HepG2 (cell line): ENCODE data around the gene PNKP. TPM values are rescaled to one million over a fixed set of nuclear protein-coding genes. Genes with fewer than 3 reads are reported as not detected.
A peak's percentile ranks its signal among the peaks of the same experiment; 100 is the strongest.

Experiments
- ATF3 ChIP-seq: sonication (generic); formaldehyde crosslinking; IDR thresholded peaks from 2 replicates; pipeline ENCODE4 v1.4.0; 2020; ENCODE audit warnings: missing genetic modification reagents
- ATF5 ChIP-seq: sonication (generic); formaldehyde crosslinking; IDR thresholded peaks from 2 replicates; pipeline ENCODE4 v1.4.0; 2020; ENCODE audit warnings: mild to moderate bottlenecking, low read depth, missing genetic modification reagents
- FUBP1 ChIP-seq: sonication (generic); formaldehyde crosslinking; IDR thresholded peaks from 2 replicates; pipeline ENCODE4 v1.5.1; 2020; ENCODE audit warnings: missing genetic modification reagents, mild to moderate bottlenecking, borderline replicate concordance
- GLMP ChIP-seq: sonication (generic); formaldehyde crosslinking; IDR thresholded peaks from 2 replicates; pipeline ENCODE4 v1.9.0; 2021; ENCODE audit warnings: missing genetic modification reagents, mild to moderate bottlenecking, borderline replicate concordance
- HCFC1 ChIP-seq: fragments of 150-350 bp; IDR thresholded peaks from 2 replicates; pipeline ENCODE4 v1.6.1; 2014; ENCODE audit warnings: low read depth, low read length
- KLF12 ChIP-seq: sonication (generic); formaldehyde crosslinking; IDR thresholded peaks from 2 replicates; pipeline ENCODE4 v1.4.0; 2020; ENCODE audit warnings: missing genetic modification reagents, borderline replicate concordance
- SNRNP70 ChIP-seq: fragments of 200-400 bp; formaldehyde crosslinking; IDR thresholded peaks from 2 replicates; pipeline ENCODE4 v1.6.1; 2017; ENCODE audit warnings: mild to moderate bottlenecking, low read depth, low read length, moderate library complexity
- TBX2 ChIP-seq: sonication (generic); formaldehyde crosslinking; IDR thresholded peaks from 2 replicates; pipeline ENCODE4 v1.5.0; 2020; ENCODE audit warnings: missing genetic modification reagents, mild to moderate bottlenecking, borderline replicate concordance
- ZNF274 ChIP-seq: sonication (generic); formaldehyde crosslinking; IDR thresholded peaks from 2 replicates; pipeline ENCODE4 v1.5.1; 2020; ENCODE audit warnings: mild to moderate bottlenecking, missing genetic modification reagents
- ZNF292 ChIP-seq: sonication (generic); formaldehyde crosslinking; IDR thresholded peaks from 2 replicates; pipeline ENCODE4 v1.8.1; 2022; ENCODE audit warnings: mild to moderate bottlenecking, low read depth, missing genetic modification reagents, borderline replicate concordance
- ZNF3 ChIP-seq: IDR thresholded peaks from 2 replicates; pipeline ENCODE4 v1.7.0; 2017; ENCODE audit warnings: inconsistent platforms
- ZNF772 ChIP-seq: sonication (generic); formaldehyde crosslinking; IDR thresholded peaks from 2 replicates; pipeline ENCODE4 v1.5.0; 2020; ENCODE audit warnings: mild to moderate bottlenecking, missing genetic modification reagents
- polyA plus RNA-seq, 8 experiments: library from polyadenylated mRNA; depleted of rRNA in 3 of 8; stranded (reverse) in 7 of 8; unstranded in 1 of 8; fragments of >200 nt; fragmentation: Illumina TruSeq in 4 of 8; extraction: Trizol in 4 of 8; gene quantifications; 2 replicates each; pipeline versions ENCODE4 v1.2.1 to v1.2.3, GENCODE V29; 2011 to 2016; ENCODE audit warnings: low read depth in 4 of 8, missing spikeins in 1 of 8, mixed read lengths in 1 of 8; ENCODE audit not compliant: insufficient read depth in 1 of 8
- total RNA-seq, 5 experiments: library from RNA; depleted of rRNA; stranded (reverse); fragments of >200 nt; fragmentation: Illumina TruSeq; extraction: Trizol; gene quantifications; 2 replicates each; pipeline ENCODE4 v1.2.3, GENCODE V29; 2016; ENCODE audit warnings: low read depth in 1 of 5
- TF ChIP-seq, protein P1 (sequence below): sonication (generic); formaldehyde crosslinking; IDR thresholded peaks from 2 replicates; pipeline ENCODE4 v1.4.0; 2020; ENCODE audit warnings: missing genetic modification reagents
- TF ChIP-seq, protein P2 (sequence below): sonication (generic); formaldehyde crosslinking; IDR thresholded peaks from 2 replicates; pipeline ENCODE4 v1.8.0; 2022; ENCODE audit warnings: missing genetic modification reagents, low read depth, mild to moderate bottlenecking, borderline replicate concordance
- TF ChIP-seq, protein P3 (sequence below): sonication (generic); formaldehyde crosslinking; IDR thresholded peaks from 2 replicates; pipeline ENCODE4 v1.4.0; 2020; ENCODE audit warnings: missing genetic modification reagents
- TF ChIP-seq, protein P4 (sequence below): IDR thresholded peaks from 2 replicates; pipeline ENCODE4 v1.6.1; 2018; ENCODE audit warnings: missing genetic modification reagents

Gene PNKP
- total and polyA plus RNA-seq, 2 of the 13 experiments (the other 11 are each of a cell fraction or from before 2014, with no cell fraction given) = 12.7 to 27.1 TPM

DNA sequence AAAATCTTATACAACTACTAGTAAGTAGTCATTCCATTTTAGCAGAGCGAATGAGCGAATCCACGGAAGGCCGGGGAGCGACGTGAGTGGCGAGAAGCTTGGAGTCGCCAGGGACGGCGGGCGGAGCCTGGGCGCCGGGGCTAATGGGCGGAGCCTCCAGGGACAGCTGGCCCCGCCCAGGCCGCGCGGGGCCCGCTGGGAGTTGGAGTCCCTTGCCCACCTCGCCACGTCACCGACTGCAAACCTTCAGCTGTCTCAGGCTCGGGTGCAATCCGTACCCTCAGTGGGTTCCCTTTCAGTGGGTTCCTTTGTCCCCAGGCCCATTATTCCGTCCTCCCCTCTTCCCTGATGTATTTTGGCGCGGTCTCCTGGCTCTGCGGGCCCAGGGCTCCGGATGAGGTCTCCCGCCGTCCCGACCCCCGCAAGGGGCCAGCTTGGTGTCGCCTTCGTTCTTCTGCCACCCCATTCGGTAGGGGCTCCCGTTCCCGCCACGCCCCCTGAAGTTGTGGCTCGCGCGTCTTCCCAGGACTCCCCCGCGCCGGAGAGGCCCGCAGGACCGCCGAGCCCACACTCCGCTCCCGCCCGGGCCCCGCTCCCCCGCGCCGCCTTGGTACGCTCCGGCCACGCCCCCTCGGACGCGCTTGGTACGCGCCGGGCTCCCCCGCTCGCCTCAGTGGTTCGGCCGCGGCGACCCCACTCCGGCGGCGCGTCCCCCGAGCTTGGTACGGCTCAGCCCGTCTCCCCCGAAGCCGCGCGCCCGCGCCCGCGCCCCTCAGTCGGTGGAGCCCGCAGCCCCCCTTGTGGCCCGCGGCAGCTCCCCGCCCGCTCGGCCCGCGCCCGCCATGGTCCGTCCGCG, 16.7 kb downstream of the PNKP start, which contains the start of gene PTOV1 (continued):
- TF ChIP-seq, protein P1, sequence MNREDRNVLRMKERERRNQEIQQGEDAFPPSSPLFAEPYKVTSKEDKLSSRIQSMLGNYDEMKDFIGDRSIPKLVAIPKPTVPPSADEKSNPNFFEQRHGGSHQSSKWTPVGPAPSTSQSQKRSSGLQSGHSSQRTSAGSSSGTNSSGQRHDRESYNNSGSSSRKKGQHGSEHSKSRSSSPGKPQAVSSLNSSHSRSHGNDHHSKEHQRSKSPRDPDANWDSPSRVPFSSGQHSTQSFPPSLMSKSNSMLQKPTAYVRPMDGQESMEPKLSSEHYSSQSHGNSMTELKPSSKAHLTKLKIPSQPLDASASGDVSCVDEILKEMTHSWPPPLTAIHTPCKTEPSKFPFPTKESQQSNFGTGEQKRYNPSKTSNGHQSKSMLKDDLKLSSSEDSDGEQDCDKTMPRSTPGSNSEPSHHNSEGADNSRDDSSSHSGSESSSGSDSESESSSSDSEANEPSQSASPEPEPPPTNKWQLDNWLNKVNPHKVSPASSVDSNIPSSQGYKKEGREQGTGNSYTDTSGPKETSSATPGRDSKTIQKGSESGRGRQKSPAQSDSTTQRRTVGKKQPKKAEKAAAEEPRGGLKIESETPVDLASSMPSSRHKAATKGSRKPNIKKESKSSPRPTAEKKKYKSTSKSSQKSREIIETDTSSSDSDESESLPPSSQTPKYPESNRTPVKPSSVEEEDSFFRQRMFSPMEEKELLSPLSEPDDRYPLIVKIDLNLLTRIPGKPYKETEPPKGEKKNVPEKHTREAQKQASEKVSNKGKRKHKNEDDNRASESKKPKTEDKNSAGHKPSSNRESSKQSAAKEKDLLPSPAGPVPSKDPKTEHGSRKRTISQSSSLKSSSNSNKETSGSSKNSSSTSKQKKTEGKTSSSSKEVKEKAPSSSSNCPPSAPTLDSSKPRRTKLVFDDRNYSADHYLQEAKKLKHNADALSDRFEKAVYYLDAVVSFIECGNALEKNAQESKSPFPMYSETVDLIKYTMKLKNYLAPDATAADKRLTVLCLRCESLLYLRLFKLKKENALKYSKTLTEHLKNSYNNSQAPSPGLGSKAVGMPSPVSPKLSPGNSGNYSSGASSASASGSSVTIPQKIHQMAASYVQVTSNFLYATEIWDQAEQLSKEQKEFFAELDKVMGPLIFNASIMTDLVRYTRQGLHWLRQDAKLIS (CRISPR knock-in tag) = no peak
- TF ChIP-seq FUBP1 (CRISPR knock-in tag) = peak; percentile 84; the same call in 1 of the 2 replicates
- TF ChIP-seq, protein P2, sequence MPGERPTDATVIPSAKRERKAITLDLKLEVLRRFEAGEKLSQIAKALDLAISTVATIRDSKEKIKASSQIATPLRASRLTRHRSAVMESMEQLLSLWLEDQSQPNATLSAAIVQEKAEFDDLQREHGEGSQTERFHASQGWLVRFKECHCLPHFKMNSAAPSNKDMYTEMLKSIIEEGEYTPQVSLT (CRISPR knock-in tag) = no peak
- peak; percentile 90 for TF ChIP-seq ZNF772 (CRISPR knock-in tag)
- TF ChIP-seq ZNF274 (CRISPR knock-in tag) = peak; percentile 55
- peak; percentile 82 for TF ChIP-seq HCFC1
- TF ChIP-seq SNRNP70 = no peak
- TF ChIP-seq, protein P3, sequence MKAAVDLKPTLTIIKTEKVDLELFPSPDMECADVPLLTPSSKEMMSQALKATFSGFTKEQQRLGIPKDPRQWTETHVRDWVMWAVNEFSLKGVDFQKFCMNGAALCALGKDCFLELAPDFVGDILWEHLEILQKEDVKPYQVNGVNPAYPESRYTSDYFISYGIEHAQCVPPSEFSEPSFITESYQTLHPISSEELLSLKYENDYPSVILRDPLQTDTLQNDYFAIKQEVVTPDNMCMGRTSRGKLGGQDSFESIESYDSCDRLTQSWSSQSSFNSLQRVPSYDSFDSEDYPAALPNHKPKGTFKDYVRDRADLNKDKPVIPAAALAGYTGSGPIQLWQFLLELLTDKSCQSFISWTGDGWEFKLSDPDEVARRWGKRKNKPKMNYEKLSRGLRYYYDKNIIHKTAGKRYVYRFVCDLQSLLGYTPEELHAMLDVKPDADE (CRISPR knock-in tag) = no peak
- no peak; the same call in 1 of the 2 replicates for TF ChIP-seq ATF3 (CRISPR knock-in tag)
- peak; percentile 76 for TF ChIP-seq TBX2 (CRISPR knock-in tag)
- TF ChIP-seq KLF12 (CRISPR knock-in tag) = no peak
- no peak for TF ChIP-seq GLMP
- TF ChIP-seq ATF5 (CRISPR knock-in tag) = 0 out of 2 replicates have a peak, but pooled peaks have one; percentile 77
- TF ChIP-seq ZNF3 (CRISPR knock-in tag) = no peak
- TF ChIP-seq, protein P4, sequence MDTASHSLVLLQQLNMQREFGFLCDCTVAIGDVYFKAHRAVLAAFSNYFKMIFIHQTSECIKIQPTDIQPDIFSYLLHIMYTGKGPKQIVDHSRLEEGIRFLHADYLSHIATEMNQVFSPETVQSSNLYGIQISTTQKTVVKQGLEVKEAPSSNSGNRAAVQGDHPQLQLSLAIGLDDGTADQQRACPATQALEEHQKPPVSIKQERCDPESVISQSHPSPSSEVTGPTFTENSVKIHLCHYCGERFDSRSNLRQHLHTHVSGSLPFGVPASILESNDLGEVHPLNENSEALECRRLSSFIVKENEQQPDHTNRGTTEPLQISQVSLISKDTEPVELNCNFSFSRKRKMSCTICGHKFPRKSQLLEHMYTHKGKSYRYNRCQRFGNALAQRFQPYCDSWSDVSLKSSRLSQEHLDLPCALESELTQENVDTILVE (CRISPR knock-in tag) = peak; percentile 58
- no peak for TF ChIP-seq ZNF292 (CRISPR knock-in tag)
